Fibroblast of pulmonary artery (primary cell): Measurements from ENCODE around the gene FAM3C.
A peak's percentile ranks its signal among the peaks of the same experiment; 100 is the strongest.

Experiments used
- DNase-seq: peaks from one replicate; pipeline ENCODE4 v3.0.0-alpha.2; 2010; ENCODE audit warnings: low read depth
- H3K4me3 ChIP-seq: replicated peaks from 2 replicates; pipeline ENCODE4 v1.5.1; 2011; ENCODE audit warnings: low read depth, mild to moderate bottlenecking, control low read depth, low read length, moderate library complexity
- TF ChIP-seq, protein P1 (sequence below): IDR thresholded peaks from 2 replicates; pipeline ENCODE4 v1.5.1; 2011; ENCODE audit warnings: mild to moderate bottlenecking, control low read depth, low read length, inconsistent platforms; ENCODE audit errors: missing control alignments

Gene FAM3C

DNA sequence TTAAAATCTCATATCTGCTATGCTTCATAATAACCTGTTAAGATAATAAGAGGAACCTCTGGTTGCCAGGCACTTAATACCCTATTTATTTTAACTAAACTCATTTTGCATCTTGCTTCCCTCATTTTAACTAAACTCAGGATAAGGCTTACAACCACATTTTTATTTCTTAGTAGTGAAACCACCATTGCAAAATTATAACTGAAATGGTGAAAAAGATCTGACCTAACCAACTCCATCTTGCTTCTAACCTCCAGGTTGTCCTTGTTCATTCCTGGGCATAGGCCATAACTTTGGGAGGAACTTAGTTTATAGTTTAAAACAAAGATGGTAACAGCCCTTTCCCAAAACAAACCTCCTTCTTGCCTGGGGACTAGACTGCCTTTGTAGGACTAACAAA, 6.0 kb downstream of the FAM3C start:
- no peak for DNase-seq
- TF ChIP-seq, protein P1, sequence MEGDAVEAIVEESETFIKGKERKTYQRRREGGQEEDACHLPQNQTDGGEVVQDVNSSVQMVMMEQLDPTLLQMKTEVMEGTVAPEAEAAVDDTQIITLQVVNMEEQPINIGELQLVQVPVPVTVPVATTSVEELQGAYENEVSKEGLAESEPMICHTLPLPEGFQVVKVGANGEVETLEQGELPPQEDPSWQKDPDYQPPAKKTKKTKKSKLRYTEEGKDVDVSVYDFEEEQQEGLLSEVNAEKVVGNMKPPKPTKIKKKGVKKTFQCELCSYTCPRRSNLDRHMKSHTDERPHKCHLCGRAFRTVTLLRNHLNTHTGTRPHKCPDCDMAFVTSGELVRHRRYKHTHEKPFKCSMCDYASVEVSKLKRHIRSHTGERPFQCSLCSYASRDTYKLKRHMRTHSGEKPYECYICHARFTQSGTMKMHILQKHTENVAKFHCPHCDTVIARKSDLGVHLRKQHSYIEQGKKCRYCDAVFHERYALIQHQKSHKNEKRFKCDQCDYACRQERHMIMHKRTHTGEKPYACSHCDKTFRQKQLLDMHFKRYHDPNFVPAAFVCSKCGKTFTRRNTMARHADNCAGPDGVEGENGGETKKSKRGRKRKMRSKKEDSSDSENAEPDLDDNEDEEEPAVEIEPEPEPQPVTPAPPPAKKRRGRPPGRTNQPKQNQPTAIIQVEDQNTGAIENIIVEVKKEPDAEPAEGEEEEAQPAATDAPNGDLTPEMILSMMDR, result no peak
- no peak overlapping the region for H3K4me3 ChIP-seq

GRCh38 chr7:121388950-121389349, 7.2 kb downstream of the FAM3C start:
- TF ChIP-seq, protein P1, result no peak
- DNase-seq, result no peak
- H3K4me3 ChIP-seq, result no peak overlapping the region

GRCh38 chr7:121385800-121386179, 10.3 kb downstream of the FAM3C start:
- H3K4me3 ChIP-seq, result no peak overlapping the region
- TF ChIP-seq, protein P1, result no peak
- peak; percentile 34 for DNase-seq

- TF ChIP-seq, protein P1, result no peak
- no peak for DNase-seq
- H3K4me3 ChIP-seq, result no peak overlapping the region
Observed at GRCh38 chr7:121385056-121385799, 10.9 kb downstream of the FAM3C start.

DNA sequence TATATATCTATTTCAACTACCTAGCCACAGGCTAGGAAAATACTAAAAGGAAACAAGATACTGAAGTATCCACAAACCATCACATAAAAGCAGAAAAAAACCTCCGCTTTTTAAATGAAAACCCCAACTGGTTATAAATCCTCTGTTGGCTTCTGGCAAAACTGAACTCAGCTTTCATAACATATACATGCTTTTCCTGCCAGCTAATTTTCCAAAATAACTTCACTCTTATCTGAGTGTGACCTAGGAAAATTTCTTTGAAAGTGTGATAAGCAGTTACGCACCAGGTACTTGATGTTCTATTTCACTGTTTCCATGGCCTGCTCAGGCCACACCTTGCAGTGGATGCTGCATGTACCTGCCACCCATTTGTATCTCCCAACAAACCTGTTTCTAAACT, 11.8 kb downstream of the FAM3C start:
- TF ChIP-seq, protein P1, result no peak
- no peak for DNase-seq
- no peak overlapping the region for H3K4me3 ChIP-seq

GRCh38 chr7:121383235-121383910, 12.7 kb downstream of the FAM3C start:
- DNase-seq, result no peak
- no peak overlapping the region for H3K4me3 ChIP-seq
- TF ChIP-seq, protein P1, result no peak
